K562 (cell line): ENCODE measurements around the gene SMIM41.

Experiments used
- E2F4 ChIP-seq: sonication (generic); formaldehyde crosslinking; IDR thresholded peaks from 2 replicates; pipeline ENCODE4 v1.8.0; 2022; ENCODE audit warnings: mild to moderate bottlenecking, low read depth, missing genetic modification reagents
- EGR1 ChIP-seq: fragments of 450-650 bp; conservative IDR thresholded peaks from 2 replicates; pipeline ENCODE4 v1.6.1; 2017; ENCODE audit warnings: mild to moderate bottlenecking
- ESRRA ChIP-seq: fragments of 450-650 bp; IDR thresholded peaks from 2 replicates; pipeline ENCODE4 v1.6.1; 2014; ENCODE audit warnings: low read depth, mild to moderate bottlenecking, moderate library complexity, borderline replicate concordance
- ETS2 ChIP-seq: IDR thresholded peaks from 2 replicates; pipeline ENCODE4 v1.6.1; 2016; ENCODE audit warnings: borderline replicate concordance, missing genetic modification characterization, mild to moderate bottlenecking, moderate library complexity, missing compliant biosample characterization; ENCODE audit not compliant: poor library complexity, severe bottlenecking
- PHB ChIP-seq: fragments of 250-450 bp; sonication (Bioruptor Pico); IDR thresholded peaks from 2 replicates; pipeline ENCODE4 v1.5.0; 2021
- POLR2A ChIP-seq: fragments of 450-650 bp; conservative IDR thresholded peaks from 2 replicates; pipeline ENCODE4 v1.6.1; 2016
- RAD21 ChIP-seq, 2 experiments: fragments of 250-450 bp in 1 of 2; fragments of 450-650 bp in 1 of 2; sonication (Bioruptor Pico) in 1 of 2; formaldehyde crosslinking in 1 of 2; IDR thresholded peaks in 1 of 2; conservative IDR thresholded peaks in 1 of 2; 2 replicates each; pipeline versions ENCODE4 v1.4.0 to v1.8.0; 2020 to 2022; ENCODE audit warnings: mild to moderate bottlenecking in 2 of 2, moderate library complexity in 1 of 2
- ZKSCAN1 ChIP-seq: fragments of 150-350 bp; IDR thresholded peaks from 2 replicates; pipeline ENCODE4 v1.6.1; 2016; ENCODE audit warnings: low read depth, low read length
- ZNF449 ChIP-seq: fragments of 250-450 bp; sonication (Bioruptor Pico); IDR thresholded peaks from 2 replicates; pipeline ENCODE4 v1.8.0; 2022; ENCODE audit warnings: moderate library complexity, mild to moderate bottlenecking, inconsistent platforms
- TF ChIP-seq, protein P1 (sequence below), 3 experiments: fragments of 200-800 bp in 1 of 3; fragments of 250-450 bp in 1 of 3; fragments of 450-650 bp in 1 of 3; sonication (Bioruptor Pico) in 1 of 3; sonication (Bioruptor generic) in 1 of 3; formaldehyde crosslinking in 1 of 3; IDR thresholded peaks; 2 replicates each; pipeline versions ENCODE4 v1.6.1 to v1.8.0; 2016 to 2022; ENCODE audit warnings: mild to moderate bottlenecking in 2 of 3, missing genetic modification characterization in 2 of 3, missing compliant biosample characterization in 1 of 3, moderate library complexity in 1 of 3
- TF ChIP-seq, protein P2 (sequence below), 3 experiments: IDR thresholded peaks in 2 of 3; conservative IDR thresholded peaks in 1 of 3; 2 replicates each; pipeline ENCODE4 v1.5.1; 2011 to 2012; ENCODE audit warnings: low read length in 3 of 3, mild to moderate bottlenecking in 3 of 3, control low read depth in 2 of 3, improper control_type of control experiment in 1 of 3, inconsistent platforms in 1 of 3, low read depth in 1 of 3, mixed read lengths in 1 of 3, moderate library complexity in 1 of 3; ENCODE audit not compliant: insufficient read depth in 2 of 3
- TF ChIP-seq, protein P3 (sequence below), 2 experiments: fragments of 450-650 bp in 1 of 2; sonication (generic) in 1 of 2; formaldehyde crosslinking in 1 of 2; IDR thresholded peaks; 2 replicates each; pipeline versions ENCODE4 v1.7.1 to v1.9.0; 2016 to 2022; ENCODE audit warnings: inconsistent platforms in 1 of 2, mild to moderate bottlenecking in 1 of 2, missing genetic modification reagents in 1 of 2

DNA sequence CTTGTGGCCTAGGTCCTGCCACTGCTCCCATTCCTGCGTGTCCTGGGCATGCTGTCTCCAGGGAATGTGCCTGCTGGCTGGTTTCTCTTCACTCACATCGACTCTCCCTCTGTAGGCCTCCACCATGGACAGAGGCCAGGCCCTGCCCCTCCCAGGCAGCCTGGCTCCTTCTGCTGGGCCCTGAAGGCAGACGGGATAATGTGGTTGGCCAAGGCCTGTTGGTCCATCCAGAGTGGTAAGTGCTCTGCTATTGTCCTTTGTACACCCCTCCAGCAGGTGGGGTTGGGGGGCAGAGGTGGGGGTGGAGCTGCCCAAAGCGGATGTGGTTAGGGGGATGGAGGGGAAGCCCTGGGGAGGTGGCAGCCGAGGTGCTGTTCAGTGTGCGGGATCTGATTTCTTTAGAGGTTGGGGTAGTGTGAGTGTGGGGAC is 37.8 kb upstream of the SMIM41 start:
- TF ChIP-seq ETS2 (tag) (no peak), RAD21 (CRISPR knock-in tag; conservative IDR thresholded peaks at IDR 0.05 in 1 of 2, IDR thresholded peaks at IDR 0.05 in 1 of 2) (no peak), POLR2A (no peak), ESRRA (no peak; the same call in 1 of the 2 replicates), E2F4 (no peak), EGR1 (no peak), ZNF449 (CRISPR knock-in tag) (no peak), PHB (no peak), ZKSCAN1 (no peak)
- TF ChIP-seq, protein P1, sequence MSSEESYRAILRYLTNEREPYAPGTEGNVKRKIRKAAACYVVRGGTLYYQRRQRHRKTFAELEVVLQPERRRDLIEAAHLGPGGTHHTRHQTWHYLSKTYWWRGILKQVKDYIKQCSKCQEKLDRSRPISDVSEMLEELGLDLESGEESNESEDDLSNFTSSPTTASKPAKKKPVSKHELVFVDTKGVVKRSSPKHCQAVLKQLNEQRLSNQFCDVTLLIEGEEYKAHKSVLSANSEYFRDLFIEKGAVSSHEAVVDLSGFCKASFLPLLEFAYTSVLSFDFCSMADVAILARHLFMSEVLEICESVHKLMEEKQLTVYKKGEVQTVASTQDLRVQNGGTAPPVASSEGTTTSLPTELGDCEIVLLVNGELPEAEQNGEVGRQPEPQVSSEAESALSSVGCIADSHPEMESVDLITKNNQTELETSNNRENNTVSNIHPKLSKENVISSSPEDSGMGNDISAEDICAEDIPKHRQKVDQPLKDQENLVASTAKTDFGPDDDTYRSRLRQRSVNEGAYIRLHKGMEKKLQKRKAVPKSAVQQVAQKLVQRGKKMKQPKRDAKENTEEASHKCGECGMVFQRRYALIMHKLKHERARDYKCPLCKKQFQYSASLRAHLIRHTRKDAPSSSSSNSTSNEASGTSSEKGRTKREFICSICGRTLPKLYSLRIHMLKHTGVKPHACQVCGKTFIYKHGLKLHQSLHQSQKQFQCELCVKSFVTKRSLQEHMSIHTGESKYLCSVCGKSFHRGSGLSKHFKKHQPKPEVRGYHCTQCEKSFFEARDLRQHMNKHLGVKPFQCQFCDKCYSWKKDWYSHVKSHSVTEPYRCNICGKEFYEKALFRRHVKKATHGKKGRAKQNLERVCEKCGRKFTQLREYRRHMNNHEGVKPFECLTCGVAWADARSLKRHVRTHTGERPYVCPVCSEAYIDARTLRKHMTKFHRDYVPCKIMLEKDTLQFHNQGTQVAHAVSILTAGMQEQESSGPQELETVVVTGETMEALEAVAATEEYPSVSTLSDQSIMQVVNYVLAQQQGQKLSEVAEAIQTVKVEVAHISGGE (CRISPR knock-in tag; IDR thresholded peaks at IDR 0.05) = no peak
- TF ChIP-seq, protein P2, sequence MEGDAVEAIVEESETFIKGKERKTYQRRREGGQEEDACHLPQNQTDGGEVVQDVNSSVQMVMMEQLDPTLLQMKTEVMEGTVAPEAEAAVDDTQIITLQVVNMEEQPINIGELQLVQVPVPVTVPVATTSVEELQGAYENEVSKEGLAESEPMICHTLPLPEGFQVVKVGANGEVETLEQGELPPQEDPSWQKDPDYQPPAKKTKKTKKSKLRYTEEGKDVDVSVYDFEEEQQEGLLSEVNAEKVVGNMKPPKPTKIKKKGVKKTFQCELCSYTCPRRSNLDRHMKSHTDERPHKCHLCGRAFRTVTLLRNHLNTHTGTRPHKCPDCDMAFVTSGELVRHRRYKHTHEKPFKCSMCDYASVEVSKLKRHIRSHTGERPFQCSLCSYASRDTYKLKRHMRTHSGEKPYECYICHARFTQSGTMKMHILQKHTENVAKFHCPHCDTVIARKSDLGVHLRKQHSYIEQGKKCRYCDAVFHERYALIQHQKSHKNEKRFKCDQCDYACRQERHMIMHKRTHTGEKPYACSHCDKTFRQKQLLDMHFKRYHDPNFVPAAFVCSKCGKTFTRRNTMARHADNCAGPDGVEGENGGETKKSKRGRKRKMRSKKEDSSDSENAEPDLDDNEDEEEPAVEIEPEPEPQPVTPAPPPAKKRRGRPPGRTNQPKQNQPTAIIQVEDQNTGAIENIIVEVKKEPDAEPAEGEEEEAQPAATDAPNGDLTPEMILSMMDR (IDR thresholded peaks at IDR 0.05 in 2 of 3, conservative IDR thresholded peaks at IDR 0.05 in 1 of 3; ENCODE audit: insufficient read depth in 2 of 3, low read depth in 1 of 3, low read length in 3 of 3) = peak in 2 of 3 experiments; percentile 26 to 30; a peak in 2 of 6 replicates
- TF ChIP-seq, protein P3, sequence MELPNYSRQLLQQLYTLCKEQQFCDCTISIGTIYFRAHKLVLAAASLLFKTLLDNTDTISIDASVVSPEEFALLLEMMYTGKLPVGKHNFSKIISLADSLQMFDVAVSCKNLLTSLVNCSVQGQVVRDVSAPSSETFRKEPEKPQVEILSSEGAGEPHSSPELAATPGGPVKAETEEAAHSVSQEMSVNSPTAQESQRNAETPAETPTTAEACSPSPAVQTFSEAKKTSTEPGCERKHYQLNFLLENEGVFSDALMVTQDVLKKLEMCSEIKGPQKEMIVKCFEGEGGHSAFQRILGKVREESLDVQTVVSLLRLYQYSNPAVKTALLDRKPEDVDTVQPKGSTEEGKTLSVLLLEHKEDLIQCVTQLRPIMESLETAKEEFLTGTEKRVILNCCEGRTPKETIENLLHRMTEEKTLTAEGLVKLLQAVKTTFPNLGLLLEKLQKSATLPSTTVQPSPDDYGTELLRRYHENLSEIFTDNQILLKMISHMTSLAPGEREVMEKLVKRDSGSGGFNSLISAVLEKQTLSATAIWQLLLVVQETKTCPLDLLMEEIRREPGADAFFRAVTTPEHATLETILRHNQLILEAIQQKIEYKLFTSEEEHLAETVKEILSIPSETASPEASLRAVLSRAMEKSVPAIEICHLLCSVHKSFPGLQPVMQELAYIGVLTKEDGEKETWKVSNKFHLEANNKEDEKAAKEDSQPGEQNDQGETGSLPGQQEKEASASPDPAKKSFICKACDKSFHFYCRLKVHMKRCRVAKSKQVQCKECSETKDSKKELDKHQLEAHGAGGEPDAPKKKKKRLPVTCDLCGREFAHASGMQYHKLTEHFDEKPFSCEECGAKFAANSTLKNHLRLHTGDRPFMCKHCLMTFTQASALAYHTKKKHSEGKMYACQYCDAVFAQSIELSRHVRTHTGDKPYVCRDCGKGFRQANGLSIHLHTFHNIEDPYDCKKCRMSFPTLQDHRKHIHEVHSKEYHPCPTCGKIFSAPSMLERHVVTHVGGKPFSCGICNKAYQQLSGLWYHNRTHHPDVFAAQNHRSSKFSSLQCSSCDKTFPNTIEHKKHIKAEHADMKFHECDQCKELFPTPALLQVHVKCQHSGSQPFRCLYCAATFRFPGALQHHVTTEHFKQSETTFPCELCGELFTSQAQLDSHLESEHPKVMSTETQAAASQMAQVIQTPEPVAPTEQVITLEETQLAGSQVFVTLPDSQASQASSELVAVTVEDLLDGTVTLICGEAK (IDR thresholded peaks at IDR 0.05) = no peak
- TF ChIP-seq, protein P3 (CRISPR knock-in tag; IDR thresholded peaks at IDR 0.05) = no peak
